Right lobe of liver (tissue), 6 donors: ENCODE results near the gene CTSF. TPM values are rescaled to one million over a fixed set of nuclear protein-coding genes. Genes with fewer than 3 reads are reported as not detected.

ENCODE experiments used
- ATAC-seq, 4 donors: fragments of 200-7000 bp; cut with Tn5 transposase; one replicate each; pipeline ENCODE4 v1.9.1; 2020; ENCODE audit warnings: mild to moderate bottlenecking in 4 of 4, moderate library complexity in 4 of 4
- DNase-seq, 3 donors: peaks; one replicate each; pipeline ENCODE4 v3.0.0-alpha.2; 2020
- H3K27ac ChIP-seq, 3 donors: fragments of 200-600 bp; one replicate each; pipeline ENCODE4 v1.8.0; 2022
- H3K27me3 ChIP-seq, 2 donors: fragments of 200-600 bp; one replicate each; pipeline ENCODE4 v1.8.0; 2022
- H3K36me3 ChIP-seq, 4 donors: fragments of 200-600 bp; sonication (generic) in 1 of 4; one replicate each; pipeline versions ENCODE4 v1.5.1 to v1.8.0; 2017 to 2022; ENCODE audit warnings: control low read depth in 1 of 4
- H3K4me1 ChIP-seq, 4 donors: fragments of 200-600 bp; sonication (generic) in 1 of 4; one replicate each; pipeline versions ENCODE4 v1.5.1 to v1.8.0; 2017 to 2022; ENCODE audit warnings: control low read depth in 1 of 4
- H3K4me3 ChIP-seq, 3 donors: fragments of 200-600 bp; one replicate each; pipeline ENCODE4 v1.8.0; 2022
- H3K9me3 ChIP-seq, 4 donors: fragments of 200-600 bp; sonication (generic) in 1 of 4; one replicate each; pipeline versions ENCODE4 v1.5.1 to v1.8.0; 2017 to 2022; ENCODE audit warnings: control low read depth in 1 of 4
- POLR2A ChIP-seq: fragments of 450-650 bp; IDR thresholded peaks from one replicate; pipeline ENCODE4 v1.6.1; 2017; ENCODE audit warnings: antibody characterized with exemption, mild to moderate bottlenecking
- WGBS: methylation state at CpG from one replicate; pipeline ENCODE4 v1.1.6; 2018; ENCODE audit warnings: low coverage, low lambda C conversion rate; ENCODE audit not compliant: insufficient coverage; ENCODE audit errors: missing lambda C conversion rate; 5-methylcytosine and 5-hydroxymethylcytosine counted together
- intact Hi-C, 2 donors: fragments of 100-400 bp; cut with DNase I; formaldehyde crosslinking; loops; one replicate each; pipeline versions ENCODE4 v1.11.2 to v1.14.1; 2022
- total RNA-seq, 6 experiments: library from RNA; depleted of rRNA in 2 of 6; stranded (reverse); fragments of >200 nt in 2 of 6; fragmentation: NEBNext Ultra II Directional in 3 of 6; extraction: Animal tissue kit (Norgen Biotek cat#: 25700) in 3 of 6; gene quantifications; one replicate each; pipeline versions ENCODE4 v1.1.0 to v1.2.4, GENCODE V29; 2016 to 2023
- TF ChIP-seq, protein P1 (sequence below), 4 donors: fragments of 200-600 bp in 3 of 4; fragments of 450-650 bp in 1 of 4; IDR thresholded peaks; one replicate each; pipeline versions ENCODE4 v1.5.1 to v1.8.0; 2016 to 2022; ENCODE audit warnings: antibody characterized with exemption in 4 of 4, mild to moderate bottlenecking in 2 of 4
- donor health status: DM: no; HTN: yes; CAD: no.
- donor health status: DM: no; HTN: no; CAD: no.
- donor health status: DM: no; HTN: no; CAD: no.
- donor health status: DM: no; HTN: yes; CAD: no.
- donor health status: DM: no; HTN: yes; CAD: no.

CTSF gene
- total RNA-seq, 6 experiments from 2014 or later = 35.3 to 54.4 (median 44.7) TPM

DNA sequence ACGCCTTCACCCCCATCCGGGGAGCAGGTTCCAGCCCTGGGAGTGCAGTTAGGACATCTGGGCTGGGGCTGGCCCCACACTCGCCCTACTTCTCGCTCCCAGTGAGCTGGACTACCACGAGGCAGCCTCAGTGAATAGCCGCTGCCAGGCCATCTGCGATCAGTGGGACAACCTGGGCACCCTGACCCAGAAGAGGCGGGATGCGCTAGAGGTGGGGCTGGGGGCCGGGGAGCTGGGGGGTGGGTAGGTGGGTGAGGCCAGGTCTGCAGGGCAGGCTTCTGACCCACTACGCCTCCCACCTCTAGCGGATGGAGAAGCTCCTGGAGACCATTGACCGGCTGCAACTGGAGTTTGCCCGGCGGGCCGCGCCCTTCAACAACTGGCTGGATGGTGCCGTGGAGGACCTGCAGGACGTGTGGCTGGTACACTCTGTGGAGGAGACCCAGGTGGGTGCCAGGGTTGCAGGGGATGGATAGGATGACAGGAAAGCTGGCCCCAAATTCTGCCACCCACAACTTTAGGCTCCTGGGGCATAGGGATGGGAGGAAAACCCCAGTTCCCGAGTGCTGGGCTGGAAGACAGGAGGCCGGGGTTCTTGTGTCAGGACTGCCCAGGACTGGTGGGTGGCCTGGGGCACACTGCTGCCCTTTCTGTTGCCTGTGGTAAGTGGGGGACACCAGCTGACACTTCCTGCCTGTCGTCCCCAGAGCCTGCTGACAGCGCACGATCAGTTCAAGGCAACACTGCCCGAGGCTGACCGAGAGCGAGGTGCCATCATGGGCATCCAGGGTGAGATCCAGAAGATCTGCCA is 8.3 kb downstream of the CTSF start:
- Histone ChIP-seq H3K27me3 (no peaks in the 10 kb centered on the region), H3K4me1 (peaks cover 0 to 4% (median 0%) of the 10 kb centered on the region in 4 donors), H3K4me3 (no peak overlapping the region), H3K27ac (no peak overlapping the region), H3K36me3 (no peaks in the 10 kb centered on the region), H3K9me3 (no peaks in the 10 kb centered on the region)
- DNase-seq (no peak), ATAC-seq (no peak)
- intact Hi-C loops = no loop called here
- TF ChIP-seq POLR2A = no peak
- TF ChIP-seq, protein P1, sequence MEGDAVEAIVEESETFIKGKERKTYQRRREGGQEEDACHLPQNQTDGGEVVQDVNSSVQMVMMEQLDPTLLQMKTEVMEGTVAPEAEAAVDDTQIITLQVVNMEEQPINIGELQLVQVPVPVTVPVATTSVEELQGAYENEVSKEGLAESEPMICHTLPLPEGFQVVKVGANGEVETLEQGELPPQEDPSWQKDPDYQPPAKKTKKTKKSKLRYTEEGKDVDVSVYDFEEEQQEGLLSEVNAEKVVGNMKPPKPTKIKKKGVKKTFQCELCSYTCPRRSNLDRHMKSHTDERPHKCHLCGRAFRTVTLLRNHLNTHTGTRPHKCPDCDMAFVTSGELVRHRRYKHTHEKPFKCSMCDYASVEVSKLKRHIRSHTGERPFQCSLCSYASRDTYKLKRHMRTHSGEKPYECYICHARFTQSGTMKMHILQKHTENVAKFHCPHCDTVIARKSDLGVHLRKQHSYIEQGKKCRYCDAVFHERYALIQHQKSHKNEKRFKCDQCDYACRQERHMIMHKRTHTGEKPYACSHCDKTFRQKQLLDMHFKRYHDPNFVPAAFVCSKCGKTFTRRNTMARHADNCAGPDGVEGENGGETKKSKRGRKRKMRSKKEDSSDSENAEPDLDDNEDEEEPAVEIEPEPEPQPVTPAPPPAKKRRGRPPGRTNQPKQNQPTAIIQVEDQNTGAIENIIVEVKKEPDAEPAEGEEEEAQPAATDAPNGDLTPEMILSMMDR (IDR thresholded peaks at IDR 0.05) = no peak
- WGBS = 68% methylated on average over 9 of the region's 27 CpGs

GRCh38 chr11:66559142-66559865 is 9.1 kb downstream of the CTSF start:
- Histone ChIP-seq H3K4me1 (peaks cover 0 to 4% (median 0%) of the 10 kb centered on the region in 4 donors), H3K9me3 (no peaks in the 10 kb centered on the region), H3K27me3 (no peaks in the 10 kb centered on the region), H3K36me3 (no peaks in the 10 kb centered on the region), H3K4me3 (no peak overlapping the region), H3K27ac (no peak overlapping the region)
- DNase-seq (no peak), ATAC-seq (peak in 3 of 4 donors; percentile 39 to 43 (median 43))
- intact Hi-C loops = no loop called here
- 16% methylated on average over 10 of the region's 50 CpGs for WGBS
- TF ChIP-seq, protein P1 (IDR thresholded peaks at IDR 0.05) = no peak
- no peak for TF ChIP-seq POLR2A

- TF ChIP-seq, protein P1 (IDR thresholded peaks at IDR 0.05) = no peak
- no peak for TF ChIP-seq POLR2A
- no peak for DNase-seq
These were observed 10.6 kb downstream of the CTSF start for GRCh38 chr11:66557733-66558326.

DNA sequence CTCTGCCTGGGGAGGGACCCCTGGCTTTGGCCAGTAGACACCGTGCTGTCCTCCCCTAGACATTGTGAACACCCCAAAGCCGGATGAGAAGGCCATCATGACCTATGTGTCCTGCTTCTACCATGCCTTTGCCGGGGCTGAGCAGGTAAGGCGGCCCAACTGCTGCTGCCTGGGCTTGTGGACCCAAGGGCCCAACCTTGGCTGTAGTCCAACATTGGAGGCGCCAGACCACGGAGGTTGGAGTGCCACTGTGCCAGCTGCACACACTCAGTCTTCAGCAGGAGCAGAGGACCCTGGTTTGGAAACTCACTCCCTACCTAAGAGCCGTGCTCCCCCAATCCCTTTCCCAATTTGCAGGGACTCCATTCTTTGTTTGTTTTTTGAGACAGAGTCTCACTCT is 12.3 kb downstream of the CTSF start:
- no peak for TF ChIP-seq POLR2A
- TF ChIP-seq, protein P1 (IDR thresholded peaks at IDR 0.05) = no peak
- DNase-seq (no peak), ATAC-seq (no peak)
- H3K4me1 ChIP-seq = peaks cover 0 to 4% (median 0%) of the 10 kb centered on the region in 4 donors
- no peak overlapping the region for H3K4me3 ChIP-seq
- H3K27me3 ChIP-seq = no peaks in the 10 kb centered on the region
- H3K36me3 ChIP-seq = no peaks in the 10 kb centered on the region
- 100% methylated on average over 1 of the region's 7 CpGs for WGBS
- intact Hi-C loops = no loop called here
- no peak overlapping the region for H3K27ac ChIP-seq
- no peaks in the 10 kb centered on the region for H3K9me3 ChIP-seq

More at GRCh38 chr11:66557733-66558326, 10.6 kb downstream of the CTSF start:
- intact Hi-C loops = no loop called here
- no peak overlapping the region for H3K4me3 ChIP-seq
- peaks cover 0 to 4% (median 0%) of the 10 kb centered on the region in 4 donors for H3K4me1 ChIP-seq
- H3K36me3 ChIP-seq = no peaks in the 10 kb centered on the region
- no peaks in the 10 kb centered on the region for H3K27me3 ChIP-seq
- WGBS = no CpG with 5 or more reads among the region's 24 CpGs
- no peak overlapping the region for H3K27ac ChIP-seq
- no peak for ATAC-seq
- no peaks in the 10 kb centered on the region for H3K9me3 ChIP-seq
